PC-3 (cell line): Measurements from ENCODE around the gene HKDC1. TPM values are rescaled to one million over a fixed set of nuclear protein-coding genes. Genes with fewer than 3 reads are reported as not detected.

ENCODE experiments used
- ATAC-seq: fragments of 200-7000 bp; cut with Tn5 transposase; 2 replicates; pipeline ENCODE4 v1.9.1; 2020; ENCODE audit warnings: mild to moderate bottlenecking, moderate library complexity
- BruUV-seq: library from RNA; stranded (reverse); fragments of 400-500 nt; replicated peaks from 2 replicates; lab custom pipeline; 2021; lab: Mats Ljungman, UMichigan
- CTCF ChIA-PET: fragments of 300-600 bp; sonication (Branson Sonifier 250); formaldehyde crosslinking; loops from one replicate; lab custom pipeline; 2022; ENCODE audit warnings: antibody characterized with exemption; lab: Charles Lee
- POLR2A ChIA-PET: fragments of 300-600 bp; sonication (Branson Sonifier 250); formaldehyde crosslinking; loops from one replicate; lab custom pipeline; 2022; ENCODE audit warnings: antibody characterized with exemption; ENCODE audit not compliant: unreplicated experiment; lab: Charles Lee
- DNase-seq: peaks from one replicate; pipeline ENCODE4 v3.0.0-alpha.2; 2015
- H2AFZ ChIP-seq: fragments of 300-600 bp; sonication (generic); 2 replicates; pipeline ENCODE4 v1.6.0; 2016; ENCODE audit warnings: antibody characterized with exemption, low read length
- H3F3A ChIP-seq: fragments of 300-600 bp; sonication (generic); one replicate; pipeline ENCODE4 v1.6.0; 2017; ENCODE audit warnings: antibody characterized with exemption, low read length, control low read depth, mild to moderate bottlenecking; ENCODE audit not compliant: unreplicated experiment
- H3K27ac ChIP-seq: fragments of 300-600 bp; sonication (generic); 2 replicates; pipeline ENCODE4 v1.5.1; 2016; ENCODE audit warnings: mild to moderate bottlenecking, low read length
- H3K27me3 ChIP-seq: fragments of 300-600 bp; sonication (generic); 2 replicates; pipeline ENCODE4 v1.6.1; 2016; ENCODE audit warnings: low read length, mixed read lengths
- H3K36me3 ChIP-seq: fragments of 300-600 bp; sonication (generic); 2 replicates; pipeline ENCODE4 v1.6.1; 2016; ENCODE audit warnings: low read depth, mixed run types, low read length, mixed read lengths
- H3K4me1 ChIP-seq: fragments of 300-600 bp; sonication (generic); 2 replicates; pipeline ENCODE4 v1.5.1; 2016; ENCODE audit warnings: low read length; ENCODE audit not compliant: insufficient read depth
- H3K4me2 ChIP-seq: fragments of 300-600 bp; sonication (generic); 2 replicates; pipeline ENCODE4 v1.6.0; 2016; ENCODE audit warnings: low read length
- H3K4me3 ChIP-seq: fragments of 300-600 bp; sonication (generic); 2 replicates; pipeline ENCODE4 v1.5.1; 2016; ENCODE audit warnings: mild to moderate bottlenecking, low read length, mixed read lengths
- H3K79me2 ChIP-seq: fragments of 300-600 bp; sonication (generic); 2 replicates; pipeline ENCODE4 v1.6.1; 2017; ENCODE audit warnings: low read length, mixed read lengths
- H3K9ac ChIP-seq: fragments of 300-600 bp; sonication (generic); 2 replicates; pipeline ENCODE4 v1.6.0; 2016; ENCODE audit warnings: mild to moderate bottlenecking, low read length
- H3K9me2 ChIP-seq: fragments of 300-600 bp; sonication (generic); replicated peaks from 2 replicates; pipeline ENCODE4 v1.6.1; 2016; ENCODE audit warnings: mixed run types, low read length, mixed read lengths
- H3K9me3 ChIP-seq: fragments of 300-600 bp; sonication (generic); 2 replicates; pipeline ENCODE4 v1.6.1; 2016; ENCODE audit warnings: low read length, mixed read lengths
- H4K20me1 ChIP-seq: fragments of 300-600 bp; sonication (generic); 2 replicates; pipeline ENCODE4 v1.6.1; 2016; ENCODE audit warnings: low read length, mixed read lengths
- EZH2 ChIP-seq: fragments of 300-600 bp; sonication (generic); IDR thresholded peaks from one replicate; pipeline ENCODE4 v1.6.1; 2017; ENCODE audit warnings: antibody characterized with exemption, mild to moderate bottlenecking, low read length; ENCODE audit not compliant: unreplicated experiment
- EZH2phosphoT487 ChIP-seq: fragments of 300-600 bp; sonication (generic); IDR thresholded peaks from 2 replicates; pipeline ENCODE4 v1.6.1; 2018; ENCODE audit warnings: mild to moderate bottlenecking, antibody characterized with exemption, low read length, borderline replicate concordance
- intact Hi-C: fragments of 100-400 bp; cut with micrococcal nuclease; formaldehyde crosslinking; loops from 2 replicates; pipeline ENCODE4 v1.9.0; 2023
- total RNA-seq: library from RNA; depleted of rRNA; stranded (reverse); fragments of >200 nt; gene quantifications from 2 replicates; pipeline ENCODE4 v1.2.3, GENCODE V29; 2014
- TF ChIP-seq, protein P1 (sequence below): fragments of 300-600 bp; sonication (generic); conservative IDR thresholded peaks from 2 replicates; pipeline ENCODE4 v1.5.1; 2017; ENCODE audit warnings: antibody characterized with exemption, low read depth, mild to moderate bottlenecking, low read length

HKDC1 gene
- total RNA-seq, 1 experiment from 2014 or later, result 0.44 TPM

DNA sequence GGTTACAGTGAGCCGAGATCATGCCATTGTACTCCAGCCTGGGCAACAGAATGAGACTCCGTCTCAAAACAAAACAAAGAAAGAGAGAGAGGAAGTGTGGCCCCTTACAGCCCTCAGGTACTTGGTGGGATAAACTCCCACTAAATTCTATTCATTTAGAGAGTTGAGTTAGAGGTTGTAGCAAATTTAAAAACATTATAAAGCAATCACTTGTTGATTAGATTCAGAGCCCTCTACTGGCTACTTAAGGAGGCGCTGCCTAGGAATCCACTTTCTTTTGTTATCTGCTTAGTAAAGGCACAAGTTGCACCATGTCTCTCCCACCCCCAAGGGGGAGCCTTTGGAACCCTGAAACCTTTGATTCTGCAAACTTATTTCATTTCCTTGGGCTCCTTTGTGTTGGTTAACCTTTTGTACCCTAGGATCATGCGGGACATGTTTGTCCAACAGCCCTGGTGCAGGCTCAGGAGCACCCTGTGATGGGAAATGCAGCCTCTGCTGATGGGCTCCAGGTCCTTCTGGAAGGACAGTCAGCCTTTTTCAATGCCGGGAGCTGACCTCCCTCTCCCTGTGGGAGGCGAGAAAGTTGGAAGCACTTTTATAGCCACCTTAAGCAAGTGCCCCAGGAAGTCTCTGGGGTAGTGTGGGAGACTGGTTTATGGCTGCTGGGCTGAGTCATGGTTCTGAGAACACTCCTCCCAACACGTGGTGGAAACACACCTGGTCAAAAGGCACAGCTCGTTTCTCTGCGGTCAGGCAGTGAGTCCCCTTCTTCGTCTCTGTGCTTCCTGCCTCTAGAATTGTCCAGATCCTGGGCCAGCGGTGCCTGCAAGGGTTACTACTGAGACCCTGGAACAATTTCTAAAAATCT lies 2.3 kb downstream of the HKDC1 start:
- H4K20me1 ChIP-seq, result no peaks in the 10 kb centered on the region
- H3K9me3 ChIP-seq, result no peaks in the 10 kb centered on the region
- ChIA-PET POLR2A (interaction anchor here (0.6 to 0.7 kb wide), 3 partner anchors 28 to 833 kb away, joined by 3 to 14 read pairs (median 3); no protein-coding TSS in a partner anchor), CTCF (interaction anchor here (0.5 to 0.8 kb wide), 3 partner anchors 127 to 186 kb away, joined by 3 to 5 read pairs (median 3); no protein-coding TSS in a partner anchor)
- H3K36me3 ChIP-seq, result no peaks in the 10 kb centered on the region
- H3K27ac ChIP-seq, result peak overlapping the region; percentile 86
- H3K4me2 ChIP-seq, result peak overlapping the region; percentile 77
- intact Hi-C loops, result loop anchor here (2.0 kb wide), 1 partner anchor 42 kb away; the partner anchor contains the start of gene SUPV3L1
- ATAC-seq (peak; percentile 95), DNase-seq (peak; percentile 98)
- no peaks in the 10 kb centered on the region for H3F3A ChIP-seq
- TSS peak; percentile 99 for BruUV-seq
- no peaks in the 10 kb centered on the region for H3K79me2 ChIP-seq
- H2AFZ ChIP-seq, result peak overlapping the region; percentile 74
- TF ChIP-seq, protein P1, sequence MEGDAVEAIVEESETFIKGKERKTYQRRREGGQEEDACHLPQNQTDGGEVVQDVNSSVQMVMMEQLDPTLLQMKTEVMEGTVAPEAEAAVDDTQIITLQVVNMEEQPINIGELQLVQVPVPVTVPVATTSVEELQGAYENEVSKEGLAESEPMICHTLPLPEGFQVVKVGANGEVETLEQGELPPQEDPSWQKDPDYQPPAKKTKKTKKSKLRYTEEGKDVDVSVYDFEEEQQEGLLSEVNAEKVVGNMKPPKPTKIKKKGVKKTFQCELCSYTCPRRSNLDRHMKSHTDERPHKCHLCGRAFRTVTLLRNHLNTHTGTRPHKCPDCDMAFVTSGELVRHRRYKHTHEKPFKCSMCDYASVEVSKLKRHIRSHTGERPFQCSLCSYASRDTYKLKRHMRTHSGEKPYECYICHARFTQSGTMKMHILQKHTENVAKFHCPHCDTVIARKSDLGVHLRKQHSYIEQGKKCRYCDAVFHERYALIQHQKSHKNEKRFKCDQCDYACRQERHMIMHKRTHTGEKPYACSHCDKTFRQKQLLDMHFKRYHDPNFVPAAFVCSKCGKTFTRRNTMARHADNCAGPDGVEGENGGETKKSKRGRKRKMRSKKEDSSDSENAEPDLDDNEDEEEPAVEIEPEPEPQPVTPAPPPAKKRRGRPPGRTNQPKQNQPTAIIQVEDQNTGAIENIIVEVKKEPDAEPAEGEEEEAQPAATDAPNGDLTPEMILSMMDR, result peak; percentile 96
- TF ChIP-seq EZH2 (no peak), EZH2phosphoT487 (no peak)
- peak overlapping the region; percentile 52 for H3K4me3 ChIP-seq
- H3K27me3 ChIP-seq, result no peaks in the 10 kb centered on the region
- H3K9ac ChIP-seq, result peak overlapping the region; percentile 66
- H3K4me1 ChIP-seq, result peaks cover 28% of the 10 kb centered on the region
- H3K9me2 ChIP-seq, result no peaks in the 10 kb centered on the region

DNA sequence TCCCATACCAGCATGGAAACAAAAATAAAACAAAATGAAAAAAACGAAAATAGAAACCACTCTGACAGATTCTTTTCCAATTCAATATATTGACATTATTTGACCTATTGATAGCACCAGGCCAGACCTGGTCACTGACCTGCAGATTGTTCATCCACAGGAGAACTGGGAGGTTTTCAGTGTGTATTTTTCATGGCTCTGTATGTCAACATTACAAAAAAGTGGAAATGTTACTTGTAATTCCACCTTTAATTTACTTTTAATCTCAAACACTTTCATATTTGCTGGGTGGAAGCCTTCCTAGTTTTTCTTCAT lies 2.9 kb downstream of the HKDC1 start:
- Histone ChIP-seq H3K9me2 (no peaks in the 10 kb centered on the region), H3K4me1 (peaks cover 28% of the 10 kb centered on the region), H3K27ac (peak overlapping the region; percentile 86), H4K20me1 (no peaks in the 10 kb centered on the region), H3K9me3 (no peaks in the 10 kb centered on the region), H3F3A (no peaks in the 10 kb centered on the region), H3K4me2 (peak overlapping the region; percentile 77), H2AFZ (peak overlapping the region; percentile 74), H3K27me3 (no peaks in the 10 kb centered on the region), H3K4me3 (peak overlapping the region; percentile 52; the same call in 1 of the 2 replicates), H3K9ac (peak overlapping the region; percentile 66), H3K79me2 (no peaks in the 10 kb centered on the region), H3K36me3 (no peaks in the 10 kb centered on the region)
- no peak for TF ChIP-seq EZH2phosphoT487
- no peak for TF ChIP-seq EZH2
- TF ChIP-seq, protein P1, result no peak
- ATAC-seq, result no peak
- intact Hi-C loops, result loop anchor here (2.0 kb wide), 1 partner anchor 42 kb away; the partner anchor contains the start of gene SUPV3L1
- POLR2A ChIA-PET, result interaction anchor here (0.6 to 0.7 kb wide), 2 partner anchors 96 to 833 kb away, joined by 3 to 14 read pairs; no protein-coding TSS in a partner anchor
- TSS peak; percentile 72 for BruUV-seq
- CTCF ChIA-PET, result interaction anchor here (0.6 to 0.8 kb wide), 2 partner anchors 160 to 185 kb away, joined by 3 to 5 read pairs; no protein-coding TSS in a partner anchor
- DNase-seq, result no peak
